Stimulated activated CD8-positive, alpha-beta memory T cell treated with anti-CD3 and anti-CD28 coated beads, Interleukin-15, amount 100 ng/mL, for 48 hours (primary cell): ENCODE data around the gene GOSR2.
"Not testable (repeated sequence)": the region's sequence is repeated elsewhere in the genome, so short reads cannot be mapped to it uniquely, and the experiment has no call there.

ENCODE experiments used
- DNase-seq, 2 donors: peaks; one replicate each; pipeline ENCODE4 v3.0.0-alpha.2; 2020; ENCODE audit warnings: low read depth in 2 of 2

The GOSR2 gene

GRCh38 chr17:46964315-46965265 lies 41.6 kb downstream of the GOSR2 start:
- DNase-seq, result no peak

- DNase-seq, result no peak
Observed at GRCh38 chr17:46968224-46968834, 45.4 kb downstream of the GOSR2 start.

GRCh38 chr17:46968896-46969295 lies 45.9 kb downstream of the GOSR2 start:
- DNase-seq, result no peak

GRCh38 chr17:46971647-46972300 lies 48.8 kb downstream of the GOSR2 start:
- no peak for DNase-seq

- DNase-seq, result no peak
Observed at GRCh38 chr17:46972346-46972745, 49.4 kb downstream of the GOSR2 start.

GRCh38 chr17:46974086-46974485 lies 51.1 kb downstream of the GOSR2 start:
- no peak for DNase-seq

- DNase-seq, result no peak
Observed at GRCh38 chr17:46975287-46975686, 52.3 kb downstream of the GOSR2 start.

- no peak for DNase-seq
Observed at GRCh38 chr17:46976626-46977270, 53.8 kb downstream of the GOSR2 start.

- DNase-seq, result no peak
Observed at GRCh38 chr17:46977348-46977747, 54.4 kb downstream of the GOSR2 start.

GRCh38 chr17:46977750-46978488 lies 55.0 kb downstream of the GOSR2 start:
- DNase-seq, result no peak

- DNase-seq, result no peak
Observed at GRCh38 chr17:46978489-46979146, 55.7 kb downstream of the GOSR2 start.

- DNase-seq, result peak; percentile 11 to 13
Observed at GRCh38 chr17:46979147-46979863, 56.3 kb downstream of the GOSR2 start, which contains the start of gene RPRML. RPRML (minus strand) TSS chr17:46979253; CDS start chr17:46979007, 246 bp downstream.

- no peak for DNase-seq
Observed at GRCh38 chr17:46982577-46982976, 59.6 kb downstream of the GOSR2 start.

GRCh38 chr17:46983782-46984181 lies 60.8 kb downstream of the GOSR2 start:
- DNase-seq, result no peak

GRCh38 chr17:46984341-46984740 lies 61.4 kb downstream of the GOSR2 start:
- DNase-seq, result no peak

GRCh38 chr17:46984892-46985291 lies 61.9 kb downstream of the GOSR2 start:
- DNase-seq, result no peak

- DNase-seq, result no peak
Observed at GRCh38 chr17:46986366-46986765, 63.4 kb downstream of the GOSR2 start.

- DNase-seq, result not testable (repeated sequence)
Observed at GRCh38 chr17:46987927-46988326, 65.0 kb downstream of the GOSR2 start.

- no peak for DNase-seq
Observed at GRCh38 chr17:46989637-46990431, 66.9 kb downstream of the GOSR2 start.
